GM23338 (cell line): Measurements from ENCODE around the gene ARL10. TPM values are rescaled to one million over a fixed set of nuclear protein-coding genes. Genes with fewer than 3 reads are reported as not detected.
A peak's percentile ranks its signal among the peaks of the same experiment; 100 is the strongest.

Experiments used
- ATAC-seq: fragments of 200-7000 bp; cut with Tn5 transposase; 3 replicates; pipeline ENCODE4 v1.9.1; 2020
- DNase-seq: peaks from one replicate; pipeline ENCODE4 v3.0.0-alpha.2; 2015; ENCODE audit warnings: low spot score
- H2AFZ ChIP-seq: fragments of 200-600 bp; sonication (generic); 2 replicates; pipeline ENCODE4 v1.8.0; 2016; ENCODE audit warnings: antibody characterized with exemption, mild to moderate bottlenecking, moderate library complexity
- H3F3A ChIP-seq: fragments of 200-600 bp; sonication (generic); replicated peaks from 2 replicates; pipeline ENCODE4 v1.8.0; 2017; ENCODE audit warnings: antibody characterized with exemption, mixed run types, low read depth
- H3K27ac ChIP-seq: fragments of 200-600 bp; sonication (generic); 2 replicates; pipeline ENCODE4 v1.6.1; 2016; ENCODE audit warnings: low read depth
- H3K27me3 ChIP-seq: fragments of 200-600 bp; sonication (generic); 2 replicates; pipeline ENCODE4 v1.8.0; 2016; ENCODE audit warnings: mild to moderate bottlenecking, mixed run types, moderate library complexity; ENCODE audit not compliant: insufficient read depth
- H3K36me3 ChIP-seq: fragments of 200-600 bp; sonication (generic); 2 replicates; pipeline ENCODE4 v1.8.0; 2016; ENCODE audit warnings: mild to moderate bottlenecking; ENCODE audit not compliant: insufficient read depth
- H3K4me1 ChIP-seq: fragments of 200-600 bp; sonication (generic); 2 replicates; pipeline ENCODE4 v1.8.0; 2016; ENCODE audit warnings: mild to moderate bottlenecking, moderate library complexity; ENCODE audit not compliant: insufficient read depth
- H3K4me2 ChIP-seq: fragments of 200-600 bp; sonication (generic); 2 replicates; pipeline ENCODE4 v1.7.1; 2017; ENCODE audit warnings: mixed run types
- H3K4me3 ChIP-seq: fragments of 200-600 bp; sonication (generic); 2 replicates; pipeline ENCODE4 v1.6.1; 2016; ENCODE audit warnings: mixed run types
- H3K79me2 ChIP-seq: fragments of 200-600 bp; sonication (generic); replicated peaks from 2 replicates; pipeline ENCODE4 v1.8.0; 2017; ENCODE audit warnings: mild to moderate bottlenecking; ENCODE audit not compliant: insufficient read depth
- H3K9me2 ChIP-seq: fragments of 200-600 bp; sonication (generic); 2 replicates; pipeline ENCODE4 v1.8.0; 2017; ENCODE audit not compliant: insufficient read depth
- H4K20me1 ChIP-seq: fragments of 200-600 bp; sonication (generic); replicated peaks from 2 replicates; pipeline ENCODE4 v1.8.0; 2017; ENCODE audit warnings: mild to moderate bottlenecking; ENCODE audit not compliant: insufficient read depth
- H3K27ac Mint-ChIP-seq: 2 replicates; pipeline ENCODE4 v1.8.0; 2020; ENCODE audit warnings: inconsistent platforms, mild to moderate bottlenecking, moderate library complexity, mixed read lengths
- H3K27me3 Mint-ChIP-seq: 3 replicates; pipeline ENCODE4 v1.8.0; 2022; ENCODE audit warnings: low read depth, mild to moderate bottlenecking, moderate library complexity, mixed read lengths, inconsistent platforms; ENCODE audit not compliant: insufficient read depth, poor library complexity
- H3K36me3 Mint-ChIP-seq: 3 replicates; pipeline ENCODE4 v1.8.0; 2021; ENCODE audit warnings: low read depth, mild to moderate bottlenecking, inconsistent platforms, moderate library complexity, mixed read lengths
- H3K4me1 Mint-ChIP-seq: 3 replicates; pipeline ENCODE4 v1.8.0; 2020; ENCODE audit warnings: mild to moderate bottlenecking, inconsistent platforms, mixed read lengths
- H3K4me3 Mint-ChIP-seq: 3 replicates; pipeline ENCODE4 v1.8.0; 2021; ENCODE audit warnings: moderate library complexity, mild to moderate bottlenecking, inconsistent platforms, mixed read lengths
- H3K9me3 Mint-ChIP-seq: 3 replicates; pipeline ENCODE4 v1.8.0; 2020; ENCODE audit warnings: moderate library complexity, mild to moderate bottlenecking, inconsistent platforms, mixed read lengths
- CTCF ChIP-seq, 2 experiments: fragments of 200-600 bp in 1 of 2; sonication (generic) in 1 of 2; conservative IDR thresholded peaks; 2 replicates each; pipeline versions ENCODE4 v1.5.1 to v1.6.1; 2016 to 2017; ENCODE audit warnings: antibody characterized with exemption in 2 of 2, low read depth in 2 of 2, mild to moderate bottlenecking in 2 of 2, moderate library complexity in 1 of 2
- EZH2 ChIP-seq: fragments of 200-600 bp; sonication (generic); IDR thresholded peaks from one replicate; pipeline ENCODE4 v1.8.0; 2017; ENCODE audit warnings: antibody characterized with exemption, mild to moderate bottlenecking, low read depth; ENCODE audit not compliant: unreplicated experiment
- NANOG ChIP-seq: IDR thresholded peaks from 2 replicates; pipeline ENCODE4 v1.6.1; 2016; ENCODE audit warnings: antibody characterized with exemption, borderline replicate concordance
- POLR2AphosphoS5 ChIP-seq: IDR thresholded peaks from 2 replicates; pipeline ENCODE4 v1.6.1; 2016; ENCODE audit warnings: antibody characterized with exemption, low read depth
- STAT1 ChIP-seq: IDR thresholded peaks from one replicate; pipeline ENCODE4 v1.6.1; 2016; ENCODE audit warnings: antibody characterized with exemption; ENCODE audit not compliant: unreplicated experiment
- ZNF331 ChIP-seq: fragments of 250-450 bp; sonication (Bioruptor Pico); IDR thresholded peaks from 2 replicates; pipeline ENCODE4 v1.5.0; 2020; ENCODE audit warnings: low read depth, mild to moderate bottlenecking, moderate library complexity
- polyA plus RNA-seq: library from polyadenylated mRNA; unstranded; fragments of >200 nt; fragmentation: Nextera tagmentation; extraction: Ambion mirVana; gene quantifications from 2 replicates; pipeline ENCODE4 v1.2.1, GENCODE V29; 2016
- total RNA-seq: library from RNA; depleted of rRNA; stranded (reverse); fragments of >200 nt; shearing (Covaris generic); gene quantifications from 2 replicates; pipeline ENCODE4 v1.2.3, GENCODE V29; 2014
- TF ChIP-seq, protein P1 (sequence below): IDR thresholded peaks from 2 replicates; pipeline ENCODE4 v1.6.1; 2016; ENCODE audit warnings: antibody characterized with exemption
- TF ChIP-seq, protein P2 (sequence below): fragments of 250-450 bp; sonication (Bioruptor Pico); IDR thresholded peaks from 2 replicates; pipeline ENCODE4 v1.5.0; 2020; ENCODE audit warnings: mild to moderate bottlenecking, moderate library complexity

The ARL10 gene
- total and polyA plus RNA-seq, 2 experiments from 2014 or later, result 2.5 to 7.9 TPM

GRCh38 chr5:176360894-176361436 is 4.3 kb upstream of the ARL10 start:
- peak overlapping the region; percentile 91 for H3K27ac ChIP-seq
- DNase-seq, result peak; percentile 59
- H3K36me3 ChIP-seq, result peaks cover 10% of the 10 kb centered on the region; the same call in 1 of the 2 replicates
- H3K79me2 ChIP-seq, result peaks cover 52% of the 10 kb centered on the region
- Mint-ChIP-seq H3K9me3 (no peaks in the 10 kb centered on the region), H3K4me3 (peak overlapping the region; percentile 99), H3K4me1 (peaks cover 6% of the 10 kb centered on the region), H3K36me3 (peaks cover 29% of the 10 kb centered on the region), H3K27me3 (peaks cover 32% of the 10 kb centered on the region), H3K27ac (peak overlapping the region; percentile 86; the same call in 1 of the 2 replicates)
- H4K20me1 ChIP-seq, result peaks cover 21% of the 10 kb centered on the region
- peak overlapping the region; percentile 99 for H2AFZ ChIP-seq
- TF ChIP-seq, protein P1, sequence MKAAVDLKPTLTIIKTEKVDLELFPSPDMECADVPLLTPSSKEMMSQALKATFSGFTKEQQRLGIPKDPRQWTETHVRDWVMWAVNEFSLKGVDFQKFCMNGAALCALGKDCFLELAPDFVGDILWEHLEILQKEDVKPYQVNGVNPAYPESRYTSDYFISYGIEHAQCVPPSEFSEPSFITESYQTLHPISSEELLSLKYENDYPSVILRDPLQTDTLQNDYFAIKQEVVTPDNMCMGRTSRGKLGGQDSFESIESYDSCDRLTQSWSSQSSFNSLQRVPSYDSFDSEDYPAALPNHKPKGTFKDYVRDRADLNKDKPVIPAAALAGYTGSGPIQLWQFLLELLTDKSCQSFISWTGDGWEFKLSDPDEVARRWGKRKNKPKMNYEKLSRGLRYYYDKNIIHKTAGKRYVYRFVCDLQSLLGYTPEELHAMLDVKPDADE, result no peak
- TF ChIP-seq ZNF331 (CRISPR knock-in tag) (no peak), STAT1 (no peak), EZH2 (no peak), NANOG (no peak), POLR2AphosphoS5 (no peak), CTCF (conservative IDR thresholded peaks at IDR 0.05; ENCODE audit: low read depth in 2 of 2) (no peak)
- peak overlapping the region; percentile 99 for H3K4me3 ChIP-seq
- peaks cover 38% of the 10 kb centered on the region for H3K27me3 ChIP-seq
- H3K4me2 ChIP-seq, result peak overlapping the region; percentile 94
- H3K9me2 ChIP-seq, result no peaks in the 10 kb centered on the region
- peak; percentile 26 for ATAC-seq
- H3K4me1 ChIP-seq, result no peaks in the 10 kb centered on the region; the same call in 1 of the 2 replicates
- no peaks in the 10 kb centered on the region for H3F3A ChIP-seq

DNA sequence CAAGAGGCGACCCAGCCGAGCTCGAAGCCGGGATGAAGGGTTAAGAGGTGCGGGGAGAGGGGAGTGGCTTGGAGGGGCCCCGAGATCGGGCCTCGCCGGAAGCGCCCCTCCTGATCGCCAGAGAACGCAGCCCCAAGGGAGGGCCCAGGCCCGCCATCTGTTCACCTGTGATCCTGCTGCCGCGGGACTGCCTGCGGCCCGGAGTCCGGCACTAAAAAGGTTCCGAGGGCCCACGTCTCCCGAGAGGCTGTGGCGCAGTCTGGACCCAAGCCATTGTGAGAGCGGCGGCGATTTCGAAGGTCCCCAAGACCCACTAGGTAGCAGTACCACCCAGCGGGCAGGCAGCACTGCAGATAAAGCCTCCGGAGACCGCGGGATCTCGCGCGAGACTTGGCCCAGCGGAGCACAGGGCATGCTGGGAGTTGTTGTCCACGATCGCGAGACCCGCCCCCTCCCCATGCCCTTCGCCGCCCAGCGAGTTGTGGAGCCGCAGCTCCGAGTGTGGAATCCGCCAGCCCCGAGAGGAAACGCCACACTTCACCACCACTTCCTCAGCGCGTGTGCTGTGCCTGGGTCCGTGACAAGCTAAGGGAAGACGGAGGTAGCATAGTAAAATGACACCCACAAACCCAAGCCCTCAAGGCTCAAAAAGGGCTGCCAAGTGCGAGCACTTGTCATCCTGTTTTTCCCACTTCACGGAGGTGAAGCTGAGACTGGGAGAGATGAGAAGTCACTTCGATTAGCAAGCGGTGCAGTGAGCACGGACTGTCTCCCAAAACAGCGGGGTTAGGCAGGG is 3.7 kb upstream of the ARL10 start, which contains the start of gene KIAA1191:
TSS of gene KIAA1191 (minus strand) at position 328 of the 796 bp plus-strand sequence. CDS start 2,256 bp downstream, outside the sequence.
- H2AFZ ChIP-seq, result peak within 1 kb of the TSS; percentile 99
- ATAC-seq, result peak; percentile 74
- peaks cover 18% of the 10 kb centered on the region for H4K20me1 ChIP-seq
- H3K27ac ChIP-seq, result peak within 1 kb of the TSS; percentile 91
- peak within 1 kb of the TSS; percentile 94 for H3K4me2 ChIP-seq
- peak; percentile 90 for DNase-seq
- Mint-ChIP-seq H3K36me3 (peaks cover 28% of the 10 kb centered on the region), H3K4me3 (peak within 1 kb of the TSS; percentile 99), H3K4me1 (peaks cover 8% of the 10 kb centered on the region), H3K27ac (peak within 1 kb of the TSS; percentile 99), H3K9me3 (no peaks in the 10 kb centered on the region), H3K27me3 (peaks cover 36% of the 10 kb centered on the region)
- H3K9me2 ChIP-seq, result no peaks in the 10 kb centered on the region
- H3K4me3 ChIP-seq, result peak within 1 kb of the TSS; percentile 99
- peaks cover 2% of the 10 kb centered on the region; the same call in 1 of the 2 replicates for H3K4me1 ChIP-seq
- peaks cover 46% of the 10 kb centered on the region for H3K79me2 ChIP-seq
- H3K36me3 ChIP-seq, result peaks cover 10% of the 10 kb centered on the region; the same call in 1 of the 2 replicates
- H3K27me3 ChIP-seq, result peaks cover 45% of the 10 kb centered on the region
- no peaks in the 10 kb centered on the region for H3F3A ChIP-seq
- TF ChIP-seq, protein P2, sequence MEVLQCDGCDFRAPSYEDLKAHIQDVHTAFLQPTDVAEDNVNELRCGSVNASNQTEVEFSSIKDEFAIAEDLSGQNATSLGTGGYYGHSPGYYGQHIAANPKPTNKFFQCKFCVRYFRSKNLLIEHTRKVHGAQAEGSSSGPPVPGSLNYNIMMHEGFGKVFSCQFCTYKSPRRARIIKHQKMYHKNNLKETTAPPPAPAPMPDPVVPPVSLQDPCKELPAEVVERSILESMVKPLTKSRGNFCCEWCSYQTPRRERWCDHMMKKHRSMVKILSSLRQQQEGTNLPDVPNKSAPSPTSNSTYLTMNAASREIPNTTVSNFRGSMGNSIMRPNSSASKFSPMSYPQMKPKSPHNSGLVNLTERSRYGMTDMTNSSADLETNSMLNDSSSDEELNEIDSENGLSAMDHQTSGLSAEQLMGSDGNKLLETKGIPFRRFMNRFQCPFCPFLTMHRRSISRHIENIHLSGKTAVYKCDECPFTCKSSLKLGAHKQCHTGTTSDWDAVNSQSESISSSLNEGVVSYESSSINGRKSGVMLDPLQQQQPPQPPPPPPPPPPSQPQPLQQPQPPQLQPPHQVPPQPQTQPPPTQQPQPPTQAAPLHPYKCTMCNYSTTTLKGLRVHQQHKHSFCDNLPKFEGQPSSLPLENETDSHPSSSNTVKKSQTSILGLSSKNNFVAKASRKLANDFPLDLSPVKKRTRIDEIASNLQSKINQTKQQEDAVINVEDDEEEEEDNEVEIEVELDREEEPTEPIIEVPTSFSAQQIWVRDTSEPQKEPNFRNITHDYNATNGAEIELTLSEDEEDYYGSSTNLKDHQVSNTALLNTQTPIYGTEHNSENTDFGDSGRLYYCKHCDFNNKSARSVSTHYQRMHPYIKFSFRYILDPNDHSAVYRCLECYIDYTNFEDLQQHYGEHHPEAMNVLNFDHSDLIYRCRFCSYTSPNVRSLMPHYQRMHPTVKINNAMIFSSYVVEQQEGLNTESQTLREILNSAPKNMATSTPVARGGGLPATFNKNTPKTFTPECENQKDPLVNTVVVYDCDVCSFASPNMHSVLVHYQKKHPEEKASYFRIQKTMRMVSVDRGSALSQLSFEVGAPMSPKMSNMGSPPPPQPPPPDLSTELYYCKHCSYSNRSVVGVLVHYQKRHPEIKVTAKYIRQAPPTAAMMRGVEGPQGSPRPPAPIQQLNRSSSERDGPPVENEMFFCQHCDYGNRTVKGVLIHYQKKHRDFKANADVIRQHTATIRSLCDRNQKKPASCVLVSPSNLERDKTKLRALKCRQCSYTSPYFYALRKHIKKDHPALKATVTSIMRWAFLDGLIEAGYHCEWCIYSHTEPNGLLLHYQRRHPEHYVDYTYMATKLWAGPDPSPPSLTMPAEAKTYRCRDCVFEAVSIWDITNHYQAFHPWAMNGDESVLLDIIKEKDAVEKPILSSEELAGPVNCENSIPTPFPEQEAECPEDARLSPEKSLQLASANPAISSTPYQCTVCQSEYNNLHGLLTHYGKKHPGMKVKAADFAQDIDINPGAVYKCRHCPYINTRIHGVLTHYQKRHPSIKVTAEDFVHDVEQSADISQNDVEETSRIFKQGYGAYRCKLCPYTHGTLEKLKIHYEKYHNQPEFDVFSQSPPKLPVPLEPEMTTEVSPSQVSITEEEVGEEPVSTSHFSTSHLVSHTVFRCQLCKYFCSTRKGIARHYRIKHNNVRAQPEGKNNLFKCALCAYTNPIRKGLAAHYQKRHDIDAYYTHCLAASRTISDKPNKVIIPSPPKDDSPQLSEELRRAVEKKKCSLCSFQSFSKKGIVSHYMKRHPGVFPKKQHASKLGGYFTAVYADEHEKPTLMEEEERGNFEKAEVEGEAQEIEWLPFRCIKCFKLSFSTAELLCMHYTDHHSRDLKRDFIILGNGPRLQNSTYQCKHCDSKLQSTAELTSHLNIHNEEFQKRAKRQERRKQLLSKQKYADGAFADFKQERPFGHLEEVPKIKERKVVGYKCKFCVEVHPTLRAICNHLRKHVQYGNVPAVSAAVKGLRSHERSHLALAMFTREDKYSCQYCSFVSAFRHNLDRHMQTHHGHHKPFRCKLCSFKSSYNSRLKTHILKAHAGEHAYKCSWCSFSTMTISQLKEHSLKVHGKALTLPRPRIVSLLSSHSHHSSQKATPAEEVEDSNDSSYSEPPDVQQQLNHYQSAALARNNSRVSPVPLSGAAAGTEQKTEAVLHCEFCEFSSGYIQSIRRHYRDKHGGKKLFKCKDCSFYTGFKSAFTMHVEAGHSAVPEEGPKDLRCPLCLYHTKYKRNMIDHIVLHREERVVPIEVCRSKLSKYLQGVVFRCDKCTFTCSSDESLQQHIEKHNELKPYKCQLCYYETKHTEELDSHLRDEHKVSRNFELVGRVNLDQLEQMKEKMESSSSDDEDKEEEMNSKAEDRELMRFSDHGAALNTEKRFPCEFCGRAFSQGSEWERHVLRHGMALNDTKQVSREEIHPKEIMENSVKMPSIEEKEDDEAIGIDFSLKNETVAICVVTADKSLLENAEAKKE (CRISPR knock-in tag), result no peak
- TF ChIP-seq CTCF (conservative IDR thresholded peaks at IDR 0.05; ENCODE audit: low read depth in 2 of 2), result peak in 1 of 2 experiments; percentile 25; a peak in 1 of 4 replicates
